BE2C (cell line): ENCODE measurements around the gene FAM13A.
"Not testable (repeated sequence)": the region's sequence is repeated elsewhere in the genome, so short reads cannot be mapped to it uniquely, and the experiment has no call there.

Experiments used
- DNase-seq: peaks from one replicate; pipeline ENCODE4 v3.0.0-alpha.2; 2020
- H3K27me3 ChIP-seq: fragments of 250-450 bp; sonication (Bioruptor Pico); 2 replicates; pipeline ENCODE4 v1.5.1; 2020; ENCODE audit warnings: mild to moderate bottlenecking
- H3K36me3 ChIP-seq: fragments of 250-450 bp; sonication (Bioruptor Pico); 2 replicates; pipeline ENCODE4 v1.5.1; 2020; ENCODE audit warnings: mild to moderate bottlenecking
- H3K4me1 ChIP-seq: fragments of 250-450 bp; sonication (Bioruptor Pico); 2 replicates; pipeline ENCODE4 v1.5.1; 2020
- H3K4me3 ChIP-seq: 2 replicates; pipeline ENCODE4 v1.5.1; 2011; ENCODE audit warnings: low read depth, low read length
- H3K9me3 ChIP-seq: fragments of 250-450 bp; sonication (Bioruptor Pico); 2 replicates; pipeline ENCODE4 v1.5.1; 2020
- TF ChIP-seq, protein P1 (sequence below): IDR thresholded peaks from 2 replicates; pipeline ENCODE4 v1.5.1; 2012; ENCODE audit warnings: mild to moderate bottlenecking, low read depth, low read length

The FAM13A gene

DNA sequence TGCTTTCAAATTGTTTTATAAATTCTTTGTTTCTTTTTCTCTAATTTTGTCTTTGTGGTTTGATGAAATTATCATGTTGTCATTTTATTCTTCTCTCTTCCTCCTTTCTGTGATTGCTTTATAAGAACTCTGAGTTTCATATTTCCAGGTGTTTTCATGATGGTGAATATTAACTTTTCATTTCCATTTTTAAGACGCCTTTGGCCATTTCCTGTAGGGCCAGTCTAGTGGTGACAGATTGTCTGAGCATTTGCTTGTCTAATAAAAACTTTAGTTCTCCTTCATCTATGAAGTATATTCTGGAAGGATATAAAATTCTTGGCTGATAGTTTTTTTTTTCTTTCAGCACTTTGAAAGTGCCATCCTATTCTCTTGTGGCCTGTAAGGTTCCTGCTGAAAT, 128.1 kb downstream of the FAM13A start:
- no peaks in the 10 kb centered on the region for H3K27me3 ChIP-seq
- no peaks in the 10 kb centered on the region for H3K4me1 ChIP-seq
- no peaks in the 10 kb centered on the region for H3K36me3 ChIP-seq
- TF ChIP-seq, protein P1, sequence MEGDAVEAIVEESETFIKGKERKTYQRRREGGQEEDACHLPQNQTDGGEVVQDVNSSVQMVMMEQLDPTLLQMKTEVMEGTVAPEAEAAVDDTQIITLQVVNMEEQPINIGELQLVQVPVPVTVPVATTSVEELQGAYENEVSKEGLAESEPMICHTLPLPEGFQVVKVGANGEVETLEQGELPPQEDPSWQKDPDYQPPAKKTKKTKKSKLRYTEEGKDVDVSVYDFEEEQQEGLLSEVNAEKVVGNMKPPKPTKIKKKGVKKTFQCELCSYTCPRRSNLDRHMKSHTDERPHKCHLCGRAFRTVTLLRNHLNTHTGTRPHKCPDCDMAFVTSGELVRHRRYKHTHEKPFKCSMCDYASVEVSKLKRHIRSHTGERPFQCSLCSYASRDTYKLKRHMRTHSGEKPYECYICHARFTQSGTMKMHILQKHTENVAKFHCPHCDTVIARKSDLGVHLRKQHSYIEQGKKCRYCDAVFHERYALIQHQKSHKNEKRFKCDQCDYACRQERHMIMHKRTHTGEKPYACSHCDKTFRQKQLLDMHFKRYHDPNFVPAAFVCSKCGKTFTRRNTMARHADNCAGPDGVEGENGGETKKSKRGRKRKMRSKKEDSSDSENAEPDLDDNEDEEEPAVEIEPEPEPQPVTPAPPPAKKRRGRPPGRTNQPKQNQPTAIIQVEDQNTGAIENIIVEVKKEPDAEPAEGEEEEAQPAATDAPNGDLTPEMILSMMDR, result no peak
- DNase-seq, result no peak
- no peaks in the 10 kb centered on the region for H3K9me3 ChIP-seq
- no peak overlapping the region for H3K4me3 ChIP-seq

DNA sequence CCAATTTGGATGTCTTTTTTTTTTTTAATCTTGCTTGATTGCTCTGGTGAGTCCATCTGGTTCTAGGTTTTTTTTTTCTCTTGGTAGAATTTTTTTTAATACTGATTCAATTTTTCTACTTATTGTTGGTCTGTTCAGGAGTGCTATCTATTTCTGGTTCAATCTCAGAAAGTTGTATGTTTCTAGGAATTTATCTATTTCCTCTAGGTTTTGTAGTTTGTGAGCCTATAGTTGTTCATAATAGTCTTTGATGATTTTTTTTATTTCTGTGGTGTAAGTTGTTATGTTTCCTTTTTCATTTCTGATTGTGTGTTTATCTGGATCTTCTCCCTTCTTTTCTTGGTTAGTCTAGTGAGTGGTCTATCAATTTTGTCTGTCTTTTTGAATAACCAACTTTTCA, 129.6 kb downstream of the FAM13A start:
- Histone ChIP-seq H3K4me3 (no peak overlapping the region), H3K36me3 (no peaks in the 10 kb centered on the region), H3K27me3 (no peaks in the 10 kb centered on the region), H3K4me1 (no peaks in the 10 kb centered on the region), H3K9me3 (no peaks in the 10 kb centered on the region)
- TF ChIP-seq, protein P1, result no peak
- no peak for DNase-seq

DNA sequence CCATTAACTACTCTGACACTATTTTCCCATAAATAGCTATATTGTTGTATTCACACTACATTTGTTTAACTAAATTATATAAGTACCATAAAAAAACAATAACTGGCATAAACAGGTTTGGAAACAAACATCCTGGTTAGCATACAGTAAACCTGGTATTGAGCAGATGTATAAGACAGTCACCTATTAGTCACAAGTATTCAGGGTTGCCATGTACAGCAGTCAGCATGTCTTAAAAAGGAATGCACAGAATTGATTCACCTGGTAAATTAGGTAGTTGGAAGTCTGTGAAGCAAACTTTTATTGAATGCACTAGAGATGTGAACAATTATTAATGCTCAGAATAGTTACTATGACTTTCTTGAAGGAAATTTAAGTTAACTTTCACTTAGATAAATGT, 137.9 kb downstream of the FAM13A start:
- DNase-seq, result no peak
- no peaks in the 10 kb centered on the region for H3K36me3 ChIP-seq
- H3K27me3 ChIP-seq, result no peaks in the 10 kb centered on the region
- H3K9me3 ChIP-seq, result no peaks in the 10 kb centered on the region
- TF ChIP-seq, protein P1, result no peak
- H3K4me1 ChIP-seq, result no peaks in the 10 kb centered on the region; the same call in 1 of the 2 replicates
- no peak overlapping the region for H3K4me3 ChIP-seq

DNA sequence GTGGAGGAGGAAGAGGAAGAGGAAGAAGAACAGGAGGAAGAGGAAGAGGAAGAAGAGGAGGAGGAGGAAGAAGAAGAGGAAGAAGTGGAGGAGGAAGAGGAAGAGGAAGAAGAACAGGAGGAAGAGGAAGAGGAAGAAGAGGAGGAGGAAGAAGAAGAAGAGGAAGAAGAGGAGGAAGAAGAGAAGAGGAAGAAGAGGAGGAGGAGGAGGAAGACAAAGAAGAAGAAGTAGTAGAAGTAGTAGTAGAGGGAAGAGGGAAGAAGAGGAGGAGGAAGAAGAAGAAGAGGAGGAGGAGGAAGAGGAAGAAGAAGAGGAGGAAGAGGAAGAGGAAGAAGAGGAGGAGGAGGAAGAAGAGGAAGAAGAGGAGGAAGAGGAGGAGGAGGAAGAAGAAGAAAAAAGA, 143.8 kb downstream of the FAM13A start:
- not testable (repeated sequence) for DNase-seq, H3K27me3 ChIP-seq, H3K4me3 ChIP-seq, H3K9me3 ChIP-seq, H3K4me1 ChIP-seq, H3K36me3 ChIP-seq

DNA sequence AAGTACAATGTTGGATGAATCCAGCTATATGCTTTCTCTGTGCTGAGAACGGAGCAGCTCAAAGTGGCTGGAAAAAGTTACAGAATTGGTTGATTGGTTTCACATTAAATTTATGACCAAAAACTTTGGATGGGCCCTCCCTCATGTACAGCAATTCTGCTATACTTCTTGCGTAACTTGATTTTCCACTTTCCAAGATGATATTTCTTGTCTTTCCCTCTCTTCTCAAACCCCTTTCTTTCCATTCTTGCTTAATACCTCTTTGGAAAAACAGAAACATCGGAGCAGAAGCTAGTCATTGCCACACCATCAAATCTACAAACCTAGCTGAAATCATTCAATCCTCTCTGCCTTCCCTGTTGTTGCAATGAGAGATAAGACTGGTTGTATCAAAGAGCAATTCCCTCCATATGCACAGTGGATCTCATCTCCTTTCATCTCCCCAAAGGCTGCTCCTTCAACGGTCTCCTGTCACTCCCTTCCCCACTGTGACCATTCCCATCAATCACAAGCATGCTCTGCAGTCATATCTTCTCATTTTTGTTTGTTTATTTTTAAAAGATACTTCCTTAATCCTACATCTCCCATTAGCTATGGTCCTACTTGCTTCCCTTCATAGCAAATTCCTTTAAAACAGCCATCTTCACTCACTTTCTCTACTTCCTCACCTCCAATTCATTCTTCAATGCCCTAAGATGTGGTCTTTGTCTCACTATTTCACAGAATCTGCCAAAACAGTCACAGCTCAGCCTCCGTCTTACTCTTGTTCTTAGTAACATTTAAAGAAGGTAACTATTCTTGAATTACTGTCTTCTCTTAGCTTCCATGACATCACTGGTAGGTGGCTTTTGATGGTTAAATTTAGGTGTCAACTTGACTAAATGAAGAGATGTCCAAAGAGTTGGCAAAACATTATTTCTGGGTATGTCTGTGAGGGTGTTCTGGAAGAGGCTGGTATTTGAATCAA, 145.5 kb downstream of the FAM13A start:
- Histone ChIP-seq H3K36me3 (no peaks in the 10 kb centered on the region), H3K9me3 (no peaks in the 10 kb centered on the region), H3K27me3 (no peaks in the 10 kb centered on the region), H3K4me3 (no peak overlapping the region), H3K4me1 (no peaks in the 10 kb centered on the region; the same call in 1 of the 2 replicates)
- DNase-seq, result no peak
- TF ChIP-seq, protein P1, result no peak

DNA sequence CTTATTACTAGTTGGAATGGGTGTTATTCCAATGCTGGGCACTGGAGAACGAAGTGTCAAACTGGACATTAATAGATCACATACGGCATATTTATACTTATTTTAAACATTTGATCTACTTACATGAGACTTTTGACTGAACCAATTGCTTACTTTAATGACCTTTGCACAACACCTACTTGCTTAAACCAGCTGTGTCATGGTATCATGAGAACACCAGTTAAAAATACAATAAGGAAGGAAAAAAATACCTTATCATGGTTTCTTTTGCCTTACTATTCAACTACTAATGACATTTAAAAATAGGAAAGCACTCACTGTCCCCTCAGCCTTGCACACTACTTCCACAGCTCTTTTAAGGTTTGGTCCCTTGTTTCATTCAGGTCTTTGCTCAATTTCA, 146.9 kb downstream of the FAM13A start:
- no peaks in the 10 kb centered on the region for H3K27me3 ChIP-seq
- TF ChIP-seq, protein P1, result no peak
- H3K9me3 ChIP-seq, result no peaks in the 10 kb centered on the region
- no peak for DNase-seq
- H3K36me3 ChIP-seq, result no peaks in the 10 kb centered on the region
- no peaks in the 10 kb centered on the region for H3K4me1 ChIP-seq
- H3K4me3 ChIP-seq, result no peak overlapping the region
